CD4-positive, alpha-beta T cell treated with Interferon gamma for 1 hour (primary cell): ENCODE data around the gene GDF2.
A peak's percentile ranks its signal among the peaks of the same experiment; 100 is the strongest.

ENCODE experiments used
- DNase-seq: peaks from one replicate; pipeline ENCODE4 v3.0.0-alpha.2; 2020

GDF2 gene

DNA sequence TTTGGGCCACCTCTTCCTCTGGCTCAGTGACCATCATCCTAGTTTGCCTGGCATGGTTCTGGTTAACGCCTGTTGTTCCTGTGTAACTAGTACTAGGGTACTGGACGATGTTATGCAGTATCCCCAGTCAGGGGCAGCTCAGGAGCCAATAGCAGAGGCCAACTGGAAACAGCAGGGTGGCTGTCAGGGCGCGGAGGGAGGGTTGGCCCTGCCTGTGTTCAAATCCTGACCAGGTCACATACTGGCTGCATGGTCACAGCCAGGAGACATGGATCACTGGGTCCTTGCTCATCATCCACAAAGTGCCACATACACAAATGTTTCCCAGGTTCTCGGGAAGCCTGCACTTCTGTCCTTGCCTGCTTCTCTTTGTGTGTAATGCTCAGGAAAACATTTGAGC lies 13.7 kb downstream of the GDF2 start:
- DNase-seq: no peak

DNA sequence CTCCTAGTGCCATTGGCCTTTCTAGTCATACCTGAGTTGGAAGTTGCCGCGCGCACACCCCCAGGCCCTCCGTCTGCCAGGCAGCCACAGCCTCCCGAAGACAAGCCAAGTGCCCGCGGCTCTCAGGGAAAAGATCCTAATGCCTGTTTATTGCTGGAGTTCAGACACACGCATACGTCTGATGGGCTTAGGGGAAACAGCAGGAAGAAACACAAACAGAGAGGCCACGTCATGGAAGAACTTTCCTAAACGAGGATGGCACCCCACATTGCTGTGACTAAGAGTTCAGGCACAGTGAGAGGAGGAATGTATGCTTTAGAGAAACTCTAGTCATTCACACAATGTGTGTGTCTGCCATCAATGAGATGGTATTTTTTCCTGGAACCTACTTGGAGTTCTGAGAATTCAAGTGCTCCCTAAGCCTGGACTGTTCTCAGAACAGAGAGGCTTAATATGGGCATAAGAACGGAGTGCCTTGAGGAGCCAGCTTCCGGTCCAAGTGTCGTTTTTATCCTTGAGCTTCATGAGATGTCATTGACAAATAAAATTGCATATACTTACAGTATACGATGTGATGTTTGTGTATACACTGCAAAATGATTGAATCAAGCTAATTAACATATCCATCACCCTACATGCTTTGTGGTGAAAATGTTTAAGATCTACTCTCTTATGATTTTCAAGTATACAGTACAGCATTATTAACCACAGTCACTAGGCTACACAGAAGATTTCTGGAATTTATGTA lies 14.3 kb downstream of the GDF2 start:
- DNase-seq: no peak

DNA sequence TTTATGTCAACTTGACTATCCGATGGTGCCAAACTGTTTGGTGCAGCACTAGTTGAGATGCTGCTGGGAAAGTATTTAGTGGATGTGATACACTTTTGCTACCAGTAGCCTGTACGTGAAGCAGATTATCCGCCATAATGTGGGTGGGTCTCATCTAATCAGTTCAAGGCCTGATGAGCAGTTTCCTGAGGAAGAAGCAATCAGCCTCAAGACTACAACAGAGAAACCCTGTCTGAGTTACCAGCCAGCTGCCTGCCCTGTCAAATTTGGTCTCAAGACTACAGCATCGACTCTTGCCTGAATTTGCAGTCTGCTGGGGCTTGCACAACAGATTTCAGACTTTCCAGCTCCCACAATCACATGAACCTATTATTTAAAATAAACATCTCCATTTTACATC lies 15.1 kb downstream of the GDF2 start:
- no peak for DNase-seq

GRCh38 chr10:47339186-47339735 lies 17.0 kb downstream of the GDF2 start:
- DNase-seq: no peak

DNA sequence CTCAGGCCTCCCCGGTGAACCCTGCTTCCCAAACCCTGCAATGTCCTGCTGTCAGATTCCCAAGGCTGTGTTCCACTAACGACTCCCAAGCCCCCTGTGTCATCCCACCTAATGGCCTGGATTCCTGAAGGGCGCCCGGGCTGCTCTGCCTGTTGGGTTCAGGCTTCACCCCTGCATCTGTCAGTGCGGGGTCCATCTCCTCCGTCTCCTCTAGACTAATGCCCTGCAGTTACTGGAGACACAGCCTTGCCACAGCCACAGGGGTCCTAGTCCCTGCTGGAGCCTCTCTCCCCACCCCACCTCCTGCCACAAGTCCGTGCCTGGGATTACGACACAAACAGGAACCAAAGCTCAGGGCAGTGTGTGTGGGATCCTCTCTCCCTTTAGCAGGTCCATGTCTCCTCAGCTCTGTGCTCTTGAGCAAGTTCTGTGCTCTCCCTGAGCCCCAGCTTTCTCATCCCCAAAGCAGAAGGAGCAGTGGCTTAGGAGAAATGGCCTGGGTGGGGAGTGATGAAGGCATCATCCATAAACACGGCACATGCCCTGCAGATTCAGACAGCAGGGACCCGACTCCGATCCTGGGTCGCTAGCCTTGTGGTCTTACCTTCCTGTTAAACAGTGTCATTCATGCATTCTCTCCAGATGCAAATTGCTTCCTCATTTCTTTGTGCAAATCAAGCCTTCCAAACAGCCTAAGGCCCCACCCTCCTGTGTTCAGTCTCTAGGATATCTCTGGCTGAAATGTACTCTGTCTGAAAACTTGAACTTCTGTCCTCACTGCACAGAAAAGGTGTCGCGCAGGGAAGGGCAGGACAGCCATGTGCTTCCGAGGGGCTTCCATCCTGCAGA lies 17.7 kb downstream of the GDF2 start:
- DNase-seq: no peak

GRCh38 chr10:47340608-47341170 lies 18.4 kb downstream of the GDF2 start:
- DNase-seq: peak; percentile 33

- no peak for DNase-seq
Measured at GRCh38 chr10:47344996-47345870, 23.0 kb downstream of the GDF2 start.

DNA sequence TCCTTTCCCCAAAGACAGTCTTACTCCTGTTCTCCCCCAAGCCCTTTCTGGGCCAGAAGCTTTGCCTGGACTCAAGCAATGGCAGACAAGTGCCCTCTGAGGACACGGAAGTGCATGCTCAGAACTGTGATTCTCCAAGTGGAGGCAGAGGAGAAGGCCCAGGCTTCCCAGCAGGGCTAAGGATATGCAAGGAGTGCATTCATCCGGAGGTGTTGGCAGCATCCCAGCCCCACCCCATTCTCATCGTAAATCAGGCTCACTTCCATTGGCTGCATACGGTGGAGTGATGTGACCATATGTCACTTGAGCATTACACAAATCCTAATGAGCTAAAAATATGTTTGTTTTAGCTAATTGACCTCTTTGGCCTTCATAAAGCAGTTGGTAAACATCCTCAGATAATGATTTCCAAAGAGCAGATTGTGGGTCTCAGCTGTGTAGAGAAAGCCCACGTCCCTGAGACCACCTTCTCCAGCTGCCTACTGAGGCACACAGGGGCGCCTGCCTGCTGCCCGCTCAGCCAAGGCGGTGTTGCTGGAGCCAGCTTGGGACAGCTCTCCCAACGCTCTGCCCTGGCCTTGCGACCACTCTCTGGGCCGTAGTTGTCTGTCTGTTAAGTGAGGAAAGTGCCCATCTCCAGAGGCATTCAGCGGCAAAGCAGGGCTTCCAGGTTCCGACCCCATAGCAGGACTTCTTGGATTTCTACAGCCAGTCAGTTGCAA lies 24.5 kb downstream of the GDF2 start:
- no peak for DNase-seq

DNA sequence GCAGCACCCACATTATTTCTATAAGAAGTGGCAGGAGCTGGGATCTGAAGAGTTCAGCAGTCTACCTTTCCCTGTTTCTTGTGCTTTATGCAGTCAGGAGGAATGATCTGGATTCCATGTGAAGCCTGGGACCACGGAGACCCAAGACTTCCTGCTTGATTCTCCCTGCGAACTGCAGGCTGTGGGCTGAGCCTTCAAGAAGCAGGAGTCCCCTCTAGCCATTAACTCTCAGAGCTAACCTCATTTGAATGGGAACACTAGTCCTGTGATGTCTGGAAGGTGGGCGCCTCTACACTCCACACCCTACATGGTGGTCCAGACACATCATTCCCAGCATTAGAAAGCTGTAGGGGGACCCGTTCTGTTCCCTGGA lies 25.0 kb downstream of the GDF2 start:
- no peak for DNase-seq

DNA sequence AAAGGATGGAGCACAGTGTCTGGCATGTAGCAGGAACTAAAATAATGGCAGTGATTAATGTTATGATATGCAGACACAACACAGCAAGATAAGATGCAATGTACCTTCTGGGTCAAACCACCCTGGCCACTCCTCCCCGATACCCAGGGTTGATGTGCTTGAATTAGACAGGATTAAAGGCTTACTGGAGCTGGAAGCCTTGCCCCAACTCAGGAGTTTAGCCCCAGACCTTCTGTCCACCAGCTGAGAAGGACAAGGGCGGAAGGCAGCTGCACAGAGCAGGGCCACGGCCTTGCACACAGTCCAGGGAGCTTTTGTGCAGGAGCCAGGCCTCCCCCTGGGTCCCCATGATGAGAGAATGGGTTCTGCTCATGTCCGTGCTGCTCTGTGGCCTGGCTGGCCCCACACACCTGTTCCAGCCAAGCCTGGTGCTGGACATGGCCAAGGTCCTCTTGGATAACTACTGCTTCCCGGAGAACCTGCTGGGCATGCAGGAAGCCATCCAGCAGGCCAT lies 25.9 kb downstream of the GDF2 start, which contains the start of gene RBP3:
RBP3 (plus strand) TSS at position 226 of the 514 bp plus-strand sequence; CDS start at position 348, 122 bp downstream.
- DNase-seq: no peak

- no peak for DNase-seq
Measured at GRCh38 chr10:47348661-47349470, 26.6 kb downstream of the GDF2 start.

- no peak for DNase-seq
Measured at GRCh38 chr10:47349516-47349915, 27.3 kb downstream of the GDF2 start.

DNA sequence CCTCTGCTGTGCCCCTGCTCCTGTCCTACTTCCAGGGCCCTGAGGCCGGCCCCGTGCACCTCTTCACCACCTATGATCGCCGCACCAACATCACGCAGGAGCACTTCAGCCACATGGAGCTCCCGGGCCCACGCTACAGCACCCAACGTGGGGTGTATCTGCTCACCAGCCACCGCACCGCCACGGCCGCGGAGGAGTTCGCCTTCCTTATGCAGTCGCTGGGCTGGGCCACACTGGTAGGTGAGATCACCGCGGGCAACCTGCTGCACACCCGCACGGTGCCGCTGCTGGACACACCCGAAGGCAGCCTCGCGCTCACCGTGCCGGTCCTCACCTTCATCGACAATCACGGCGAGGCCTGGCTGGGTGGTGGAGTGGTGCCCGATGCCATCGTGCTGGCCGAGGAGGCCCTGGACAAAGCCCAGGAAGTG lies 27.7 kb downstream of the GDF2 start:
- no peak for DNase-seq

- no peak for DNase-seq
Measured at GRCh38 chr10:47350671-47351640, 28.7 kb downstream of the GDF2 start.

DNA sequence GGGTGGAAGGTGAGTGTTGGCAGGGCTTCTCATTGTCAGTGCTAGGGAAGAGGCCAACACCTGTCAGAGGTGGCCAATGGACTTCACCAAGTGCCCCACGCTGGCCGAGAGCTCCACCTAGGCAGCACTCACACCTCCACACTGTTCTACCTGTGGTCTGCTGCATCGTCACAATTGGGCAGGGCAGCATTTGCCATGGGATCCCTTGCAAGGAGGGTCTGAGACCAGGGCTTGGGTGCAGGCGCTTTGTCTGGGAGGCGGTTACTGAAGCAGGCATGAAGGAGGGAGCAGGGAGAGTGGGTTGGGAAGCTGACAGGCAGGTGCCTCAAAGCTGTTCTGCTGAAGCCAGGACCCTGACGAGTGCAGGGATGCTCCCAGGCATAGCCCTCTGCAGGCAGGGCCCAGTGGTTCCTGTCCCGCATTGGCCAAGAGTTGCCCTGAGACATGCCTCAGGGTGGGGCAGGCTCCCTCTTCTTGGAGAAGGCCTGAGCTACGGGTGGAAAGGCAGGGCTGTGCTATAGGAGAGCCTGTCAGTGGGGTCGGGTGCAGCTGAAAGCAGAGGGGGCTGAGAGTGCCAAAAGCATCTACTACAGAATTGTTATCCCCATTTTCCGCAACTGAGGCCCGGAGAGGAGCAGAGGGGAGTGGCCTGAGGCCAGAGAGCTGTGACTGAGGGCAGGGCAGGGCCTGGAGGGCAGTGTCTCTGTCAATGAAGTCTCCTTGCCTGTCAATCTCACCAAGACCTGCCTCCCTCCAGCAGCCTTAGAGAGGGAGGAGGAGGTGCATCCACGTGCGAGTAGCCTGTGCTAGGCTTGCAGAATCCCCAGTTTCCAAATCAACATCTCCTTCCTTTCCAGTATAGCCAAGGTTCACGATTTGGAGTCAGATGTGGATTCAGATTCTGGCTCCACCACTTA lies 29.9 kb downstream of the GDF2 start:
- no peak for DNase-seq

DNA sequence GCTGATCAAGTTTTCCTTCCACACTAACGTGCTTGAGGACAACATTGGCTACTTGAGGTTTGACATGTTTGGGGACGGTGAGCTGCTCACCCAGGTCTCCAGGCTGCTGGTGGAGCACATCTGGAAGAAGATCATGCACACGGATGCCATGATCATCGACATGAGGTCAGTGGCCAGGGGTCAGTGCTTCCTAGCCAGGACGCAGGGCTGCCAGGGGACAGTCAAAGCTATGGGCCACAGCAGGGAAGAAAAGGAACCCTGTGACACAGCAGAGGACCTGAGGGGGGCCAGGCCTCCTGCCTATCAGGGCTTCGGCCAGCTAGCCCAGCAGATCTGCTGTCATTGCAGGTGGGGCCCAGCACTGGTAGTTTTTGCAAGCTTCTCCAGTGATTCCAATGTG lies 31.1 kb downstream of the GDF2 start:
- DNase-seq: no peak

DNA sequence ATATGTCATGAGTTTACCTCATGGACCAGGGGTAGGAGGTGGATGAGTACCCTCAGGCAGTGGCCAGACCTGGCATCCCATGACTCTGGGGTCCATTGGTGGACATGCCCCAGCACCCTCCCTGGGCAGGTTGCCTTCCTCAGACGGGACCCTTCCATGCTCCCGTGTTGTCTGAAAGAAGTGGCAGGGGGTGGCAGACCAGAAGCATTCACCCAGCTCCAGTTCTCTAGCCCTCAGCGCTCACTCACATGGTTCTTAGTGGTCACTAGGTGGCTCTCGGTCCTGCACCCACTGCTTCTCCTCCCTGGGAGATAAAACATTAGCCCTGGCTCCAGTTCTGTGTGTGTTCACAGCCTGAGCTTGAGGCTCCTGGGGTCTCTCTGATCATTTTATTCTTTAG lies 31.9 kb downstream of the GDF2 start:
- DNase-seq: no peak

DNA sequence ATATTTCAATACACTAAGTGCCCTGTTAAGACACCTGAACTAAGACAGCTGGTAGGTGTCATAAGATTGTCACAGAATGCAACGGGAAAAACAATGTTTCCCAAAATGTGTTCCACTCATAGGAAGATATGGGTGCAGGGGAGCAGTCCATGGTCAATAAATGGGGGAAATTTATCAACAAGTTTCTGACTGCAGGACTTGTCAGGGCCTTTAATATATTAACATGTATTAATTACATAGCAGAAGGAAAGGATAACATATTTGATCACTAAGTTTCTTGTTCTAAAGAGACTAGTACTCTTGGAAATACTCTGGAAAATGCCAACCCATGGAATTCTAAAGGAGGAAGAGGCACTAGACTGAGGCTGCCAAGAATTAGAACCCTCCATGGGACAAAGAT lies 32.6 kb downstream of the GDF2 start:
- no peak for DNase-seq
